ENCODE data around the gene ARID3C.

Gene ARID3C, protein sequence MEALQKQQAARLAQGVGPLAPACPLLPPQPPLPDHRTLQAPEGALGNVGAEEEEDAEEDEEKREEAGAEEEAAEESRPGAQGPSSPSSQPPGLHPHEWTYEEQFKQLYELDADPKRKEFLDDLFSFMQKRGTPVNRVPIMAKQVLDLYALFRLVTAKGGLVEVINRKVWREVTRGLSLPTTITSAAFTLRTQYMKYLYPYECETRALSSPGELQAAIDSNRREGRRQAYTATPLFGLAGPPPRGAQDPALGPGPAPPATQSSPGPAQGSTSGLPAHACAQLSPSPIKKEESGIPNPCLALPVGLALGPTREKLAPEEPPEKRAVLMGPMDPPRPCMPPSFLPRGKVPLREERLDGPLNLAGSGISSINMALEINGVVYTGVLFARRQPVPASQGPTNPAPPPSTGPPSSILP

DNA sequence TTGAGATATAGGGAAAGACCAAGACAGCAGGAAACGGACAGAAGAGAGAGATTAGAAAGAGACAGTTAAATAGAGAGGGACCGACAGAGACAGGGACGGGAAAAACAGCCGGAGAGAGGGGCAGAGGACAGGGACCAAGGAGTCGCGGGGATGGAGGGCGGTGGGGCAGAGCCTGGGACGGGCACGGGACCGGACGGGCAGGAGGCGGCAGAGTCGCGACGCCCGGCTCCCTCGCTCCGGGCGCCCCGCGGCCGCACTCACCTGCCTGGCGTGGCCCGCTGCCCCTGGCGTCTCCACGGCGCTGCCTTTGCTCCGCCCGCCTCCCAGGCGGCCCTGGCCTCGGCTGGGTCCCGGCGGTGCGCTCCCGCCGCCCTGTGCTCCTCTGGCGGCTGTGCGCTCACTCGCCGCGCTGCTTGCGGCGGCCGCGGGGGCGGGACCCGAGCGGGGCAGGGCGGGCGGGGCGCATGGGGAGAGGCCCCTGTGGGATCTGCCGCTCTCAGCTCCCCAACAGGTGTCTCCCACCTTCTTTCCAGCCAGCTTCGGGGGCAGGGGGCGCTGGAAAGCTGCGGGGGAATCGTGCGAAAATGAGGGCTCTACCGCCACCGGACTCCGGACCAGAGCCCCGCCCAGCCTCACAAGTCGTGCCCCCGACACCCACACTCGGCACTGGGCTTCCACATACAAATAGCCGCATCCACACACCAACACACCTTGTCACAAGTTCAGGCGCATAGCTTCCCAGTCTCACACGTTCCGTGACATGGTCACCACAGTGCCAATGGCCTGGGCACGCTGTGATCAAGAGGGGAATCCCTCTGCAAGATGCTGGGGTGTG, at the start of gene ARID3C:
Gene ARID3C (minus strand): TSS at position 411 of the 835 bp plus-strand sequence. CDS start 1,052 bp downstream, outside the sequence.
- peak; percentile 30 for DNase-seq

DNA sequence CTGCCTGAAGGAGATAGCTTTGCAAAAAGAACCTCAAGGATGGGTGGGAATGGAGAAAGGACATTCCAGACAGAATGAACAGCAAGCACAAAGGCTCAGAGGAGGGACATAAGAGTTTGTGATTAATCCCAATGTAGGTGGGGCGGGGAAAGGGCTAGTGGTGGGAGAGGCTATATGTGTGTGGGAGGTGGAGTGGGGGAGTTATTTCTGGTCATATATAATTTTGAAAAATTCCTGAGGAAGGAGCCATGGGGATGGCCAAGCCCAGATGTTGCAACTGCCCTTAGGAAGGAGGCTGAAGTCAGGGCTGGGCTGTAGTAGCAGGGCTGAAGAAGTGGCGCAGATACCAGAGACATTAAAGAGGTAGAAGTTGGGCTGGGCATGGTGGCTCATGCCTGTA, 47.0 kb upstream of the ARID3C start:
- no peak for DNase-seq

DNA sequence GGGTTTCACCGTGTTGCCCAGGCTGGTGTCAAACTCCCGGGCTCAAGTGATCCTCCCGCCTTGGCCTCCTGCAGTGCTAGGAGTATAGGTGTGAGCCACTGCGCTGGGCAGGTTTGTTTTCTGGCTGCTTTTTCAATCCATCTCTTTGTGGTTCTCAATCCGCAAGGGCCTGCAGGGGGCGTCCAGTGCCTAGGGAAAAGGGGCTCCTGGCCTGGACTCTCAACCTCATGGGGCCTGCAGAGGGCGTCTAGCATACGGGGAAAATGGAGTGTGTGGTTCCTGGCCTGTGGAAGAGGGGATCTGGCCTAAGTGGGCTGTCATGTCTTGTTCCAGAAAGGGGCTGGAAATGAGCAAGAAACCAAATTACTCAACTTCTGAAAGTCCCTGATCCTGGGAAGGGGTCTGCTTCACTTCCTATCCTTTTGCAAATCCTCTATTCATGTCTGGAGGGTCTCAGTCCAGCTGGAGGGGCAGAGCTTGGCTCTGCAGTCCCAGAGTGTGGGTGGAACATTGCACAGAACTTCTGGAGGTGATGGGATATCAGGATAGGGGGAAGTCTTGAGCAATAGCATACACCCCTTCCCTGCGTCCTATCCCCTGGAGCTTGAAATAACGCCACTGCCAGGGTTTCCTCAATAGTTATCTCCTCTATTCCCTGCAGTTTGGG, 46.3 kb upstream of the ARID3C start:
- peak; percentile 49 for DNase-seq

DNA sequence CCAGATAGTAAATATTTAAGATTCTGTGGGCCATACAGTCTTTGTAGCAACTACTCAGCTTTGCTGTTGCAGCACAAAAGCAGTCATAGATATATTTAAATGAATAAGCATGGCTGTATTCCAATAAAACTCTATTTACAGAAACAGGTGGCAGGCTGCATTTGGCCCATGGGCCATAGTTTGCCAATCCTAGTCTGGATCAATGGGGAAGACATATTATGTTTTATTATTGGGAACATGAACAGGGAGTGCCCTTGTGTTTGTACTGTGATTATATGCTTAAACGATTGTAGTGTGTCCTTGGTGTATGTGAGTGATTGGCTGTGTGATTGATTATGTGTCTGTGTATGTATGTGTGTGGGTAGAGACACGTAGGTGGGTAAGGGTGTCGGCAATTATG, 45.6 kb upstream of the ARID3C start:
- DNase-seq: no peak

DNA sequence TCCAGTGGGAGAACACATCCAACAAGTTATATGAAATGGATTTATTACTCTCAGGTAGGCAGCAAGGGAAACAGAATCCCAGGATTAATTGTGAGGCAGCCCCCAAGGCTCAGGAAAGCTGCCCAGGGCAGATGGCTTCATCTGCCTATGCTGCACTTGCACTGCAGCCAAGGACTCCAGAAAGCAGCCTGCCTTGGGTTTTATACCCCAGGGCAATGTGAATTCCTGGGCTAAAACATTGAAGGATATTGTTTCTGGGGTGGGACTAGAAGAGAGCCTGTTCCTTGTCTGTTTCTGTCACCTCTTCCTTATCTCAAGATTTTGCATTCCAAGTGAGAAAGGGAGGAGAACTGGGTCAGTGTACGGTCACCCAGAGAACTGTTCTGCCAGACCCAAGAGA, 42.4 kb upstream of the ARID3C start:
- DNase-seq: no peak

DNA sequence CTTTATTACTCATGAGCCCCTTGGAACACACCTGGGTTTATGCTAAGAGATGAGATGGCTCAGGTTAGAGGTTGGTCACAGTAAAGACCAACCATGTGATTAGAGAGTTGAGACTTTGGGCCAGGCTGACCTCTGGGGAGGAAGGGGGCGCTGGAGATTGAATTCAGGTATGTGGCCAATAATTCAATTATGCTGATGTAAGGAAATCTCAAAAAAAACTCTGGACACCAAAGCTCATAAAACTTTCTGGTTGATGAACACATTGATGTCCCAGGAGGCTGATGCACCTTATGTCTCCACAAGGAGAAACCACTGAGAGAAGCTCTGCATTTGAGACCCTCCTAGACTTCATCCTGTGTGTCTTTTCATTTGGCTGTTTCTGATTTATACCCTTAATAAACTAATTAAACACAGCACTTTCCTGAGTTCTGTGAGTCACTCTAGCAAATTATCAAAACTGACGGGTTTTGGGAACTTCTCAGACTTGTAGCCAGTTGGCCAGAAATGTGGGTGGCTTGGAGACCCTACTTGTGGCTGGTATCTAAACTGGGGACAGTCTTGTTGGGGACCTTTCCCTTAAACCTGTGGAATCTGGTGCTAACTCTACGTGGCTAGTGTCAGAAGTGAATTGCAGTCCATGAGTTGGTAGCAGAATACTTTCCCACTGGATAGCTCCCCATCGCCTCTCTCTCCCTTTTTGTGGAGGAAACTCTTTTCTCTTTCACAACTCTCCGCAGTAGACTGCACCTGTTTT, 41.1 kb upstream of the ARID3C start:
- DNase-seq: no peak

DNA sequence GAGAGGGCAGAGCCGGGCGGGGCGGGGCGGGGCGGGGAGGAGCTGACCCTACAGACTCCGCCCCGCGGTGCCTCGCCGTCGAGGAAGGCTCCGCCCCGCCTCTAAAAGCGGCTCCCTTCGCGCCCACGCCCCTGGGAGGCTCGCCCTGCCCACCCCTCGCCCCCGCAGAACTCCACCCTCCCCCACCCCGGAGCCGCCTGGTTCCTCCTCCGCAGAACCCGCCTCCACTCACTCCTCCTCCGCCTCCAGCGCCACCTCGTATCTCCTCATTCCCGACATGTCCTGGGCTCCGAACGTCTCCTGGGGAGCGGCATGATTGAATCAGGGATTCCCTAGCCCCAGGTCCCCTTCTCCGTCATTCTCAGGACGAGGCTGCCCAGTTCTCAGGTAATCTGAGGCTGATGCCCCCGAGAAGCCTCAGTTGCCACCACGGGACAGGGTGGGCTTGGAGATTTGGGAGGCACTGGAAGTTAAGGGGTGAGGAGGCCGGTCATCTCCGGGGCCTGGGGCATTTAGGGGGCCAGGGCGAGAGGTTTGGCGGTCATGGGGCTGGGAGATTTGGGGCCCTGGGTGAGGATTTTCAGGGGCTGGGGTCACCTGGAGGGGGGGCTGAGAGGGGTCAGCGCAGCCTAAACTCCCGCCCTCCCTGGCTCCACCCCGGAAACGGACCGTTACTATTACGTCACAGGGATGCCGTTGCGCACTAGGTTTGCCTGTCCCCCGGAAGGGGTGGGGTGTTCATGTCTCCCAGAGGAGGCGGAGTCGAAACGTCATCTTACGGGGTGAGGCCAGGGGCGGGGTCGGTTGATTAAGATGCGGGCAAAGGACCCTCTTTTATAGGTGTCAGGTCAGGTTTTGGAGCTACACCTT, 36.8 kb upstream of the ARID3C start:
- DNase-seq: peak; percentile 94

DNA sequence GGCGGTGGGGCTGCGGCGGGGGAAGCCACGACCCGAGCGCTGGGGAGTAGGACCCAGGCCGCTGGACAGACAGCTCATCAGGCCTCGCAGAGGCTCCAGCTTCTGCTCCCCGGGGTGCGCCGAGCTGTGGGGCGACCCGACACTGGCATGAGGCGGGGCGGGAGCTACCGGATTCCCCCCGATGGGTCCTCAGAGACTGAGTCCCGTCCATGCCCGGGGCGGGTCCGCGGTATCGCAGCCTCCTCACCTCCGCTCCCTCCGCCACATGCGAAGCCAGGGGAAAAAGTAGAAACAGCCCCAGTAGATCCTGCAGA, 36.2 kb upstream of the ARID3C start:
- DNase-seq: no peak

DNA sequence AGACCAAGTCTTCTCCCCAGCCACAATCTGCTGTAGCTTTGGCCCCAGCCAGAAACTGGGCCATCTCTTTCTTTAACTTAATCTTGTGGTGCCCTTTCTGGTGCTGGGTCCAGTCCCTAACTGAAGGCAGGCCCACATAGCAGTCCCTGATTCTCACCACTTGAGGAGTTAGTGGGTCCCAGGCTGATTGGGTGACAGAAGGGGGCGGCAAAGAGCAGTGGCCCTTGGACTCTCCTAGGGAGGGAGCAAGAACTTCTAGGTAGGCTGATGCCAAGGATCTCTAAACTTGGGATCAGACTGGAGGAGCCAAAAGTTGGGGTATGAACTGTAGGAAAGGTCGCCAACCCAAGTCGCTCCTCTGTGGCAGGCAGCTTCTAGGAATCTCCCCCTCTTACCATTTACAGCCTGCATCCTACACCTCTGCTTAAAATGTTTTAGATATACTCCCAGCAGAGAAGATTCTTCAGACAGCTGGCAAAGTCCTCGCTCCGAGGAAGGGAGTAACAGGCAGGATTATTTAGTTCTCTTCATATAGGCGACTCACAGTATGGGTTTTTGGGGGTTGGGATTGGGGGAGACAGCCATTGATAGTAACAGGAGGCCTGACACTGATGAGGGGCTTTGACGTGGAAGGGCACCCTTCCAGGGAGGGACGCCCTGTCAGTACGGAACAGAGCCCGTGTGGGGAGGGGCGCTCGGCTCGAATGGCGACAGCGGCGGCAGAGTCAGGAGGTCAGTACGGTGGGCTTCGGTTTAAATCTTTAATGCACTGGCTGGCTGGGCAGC, 35.6 kb upstream of the ARID3C start:
- peak; percentile 73 for DNase-seq

DNA sequence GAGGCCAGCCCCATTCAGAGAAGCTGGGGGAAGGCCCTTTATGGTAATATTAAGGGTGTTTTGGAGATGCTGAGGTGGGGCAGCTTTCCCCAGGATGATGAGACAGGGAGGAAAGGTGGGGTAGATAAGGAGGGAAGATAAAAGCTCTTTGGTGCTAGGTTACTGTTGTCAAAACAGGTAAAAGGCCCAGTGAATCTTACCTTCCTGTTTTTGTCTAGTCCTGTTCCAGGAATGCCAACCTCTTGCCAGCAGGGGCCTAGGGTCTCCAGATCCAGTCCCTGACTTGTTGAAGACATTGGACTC, 34.4 kb upstream of the ARID3C start:
- peak; percentile 64 for DNase-seq

DNA sequence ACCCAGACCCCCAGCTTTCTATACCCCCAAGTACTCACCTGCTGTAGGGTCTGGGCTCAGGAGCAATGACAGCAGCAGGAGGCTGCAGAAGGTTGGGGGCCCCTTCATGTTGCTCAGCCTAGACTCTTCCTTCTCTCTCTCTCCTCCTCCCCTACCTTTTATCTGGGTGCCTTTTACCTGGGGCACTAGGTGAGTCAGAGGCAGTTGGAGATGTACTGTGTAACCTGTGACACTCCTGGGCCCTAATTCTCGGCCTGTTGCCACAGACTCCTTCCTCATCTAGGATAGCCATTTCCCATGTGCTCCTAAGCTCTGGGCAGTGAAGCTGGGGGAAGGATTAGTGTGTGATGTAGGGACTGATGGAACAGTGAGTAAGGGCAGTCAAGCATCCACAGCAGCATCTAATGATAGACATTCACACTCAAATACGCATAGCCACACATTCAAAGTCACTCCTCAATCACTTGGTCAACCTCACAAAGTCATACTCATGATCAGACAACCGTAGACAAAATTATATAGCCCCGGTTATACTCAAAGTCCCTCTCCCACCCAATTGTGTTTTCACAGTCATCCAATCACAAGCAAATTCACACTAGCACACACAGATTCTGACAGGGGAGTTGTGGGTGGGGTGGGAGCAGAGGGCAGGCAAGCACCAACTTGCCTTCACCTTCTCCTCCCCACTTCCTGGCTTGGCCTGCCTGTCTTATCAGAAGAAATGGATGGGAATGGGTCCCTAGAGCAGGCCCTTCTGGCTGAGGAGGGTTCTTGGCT, 33.8 kb upstream of the ARID3C start, which contains the start of gene CCL27:
Gene CCL27 (minus strand): TSS at position 132 of the 777 bp plus-strand sequence. CDS start 24 bp downstream, at position 108.
- no peak for DNase-seq

DNA sequence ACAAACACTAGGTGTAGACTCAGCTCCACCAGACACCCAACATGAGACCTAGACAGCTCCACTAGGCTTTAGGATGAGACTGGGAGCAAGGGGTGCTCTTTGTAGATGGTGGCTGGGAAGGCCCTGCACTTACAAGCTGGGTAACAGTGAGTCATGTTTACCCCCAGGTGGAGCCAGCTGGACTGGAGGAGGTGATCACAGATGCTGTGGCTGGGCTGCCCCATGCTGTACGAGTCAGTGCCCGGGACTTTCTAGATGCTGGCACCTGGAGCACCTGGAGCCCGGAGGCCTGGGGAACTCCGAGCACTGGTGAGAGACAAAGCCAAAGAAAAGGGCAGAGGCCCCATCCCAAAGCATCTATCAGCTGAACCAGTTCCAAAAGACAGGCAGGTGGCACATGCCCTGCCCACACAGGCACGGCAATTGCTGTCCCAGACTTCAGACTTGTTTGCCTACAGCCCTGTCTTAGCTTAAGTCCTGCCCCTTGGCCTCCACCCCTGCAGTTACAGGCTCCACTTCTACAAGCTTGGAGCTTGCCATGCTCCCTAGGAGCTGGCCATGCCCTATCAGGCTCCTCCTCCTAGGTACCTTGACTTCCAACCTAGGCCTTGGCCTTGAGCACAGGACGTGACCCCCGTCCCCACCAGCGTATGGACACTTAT, 30.9 kb upstream of the ARID3C start:
- DNase-seq: no peak

DNA sequence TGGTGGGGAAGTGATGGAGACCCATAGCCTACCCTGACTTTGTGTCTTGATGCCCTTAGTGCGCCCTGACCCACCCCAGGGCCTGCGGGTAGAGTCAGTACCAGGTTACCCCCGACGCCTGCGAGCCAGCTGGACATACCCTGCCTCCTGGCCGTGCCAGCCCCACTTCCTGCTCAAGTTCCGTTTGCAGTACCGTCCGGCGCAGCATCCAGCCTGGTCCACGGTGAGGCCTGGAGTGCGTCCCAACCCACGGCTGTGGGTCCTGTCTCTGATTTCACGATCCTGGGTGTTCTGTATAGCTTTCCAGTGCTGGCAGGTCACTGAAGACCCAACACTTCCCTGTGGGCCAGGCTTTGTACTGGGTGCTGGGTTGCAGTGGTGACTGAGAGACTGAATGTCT, 29.6 kb upstream of the ARID3C start:
- DNase-seq: no peak

DNA sequence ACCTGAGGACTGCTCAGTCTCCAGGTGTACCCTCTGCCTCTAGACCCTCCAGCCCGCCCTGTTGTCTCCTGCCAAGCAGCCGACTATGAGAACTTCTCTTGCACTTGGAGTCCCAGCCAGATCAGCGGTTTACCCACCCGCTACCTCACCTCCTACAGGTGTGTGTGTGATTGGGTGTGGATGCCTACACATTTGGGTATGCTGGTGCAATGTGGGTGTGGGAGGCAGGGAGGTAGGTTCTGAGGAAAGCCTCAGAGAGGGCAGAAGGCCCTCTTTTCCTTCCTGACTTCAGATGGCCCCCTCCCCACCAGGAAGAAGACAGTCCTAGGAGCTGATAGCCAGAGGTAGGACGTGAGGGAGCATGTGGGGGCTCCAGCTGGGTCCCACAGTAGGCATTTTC, 28.1 kb upstream of the ARID3C start:
- DNase-seq: no peak

DNA sequence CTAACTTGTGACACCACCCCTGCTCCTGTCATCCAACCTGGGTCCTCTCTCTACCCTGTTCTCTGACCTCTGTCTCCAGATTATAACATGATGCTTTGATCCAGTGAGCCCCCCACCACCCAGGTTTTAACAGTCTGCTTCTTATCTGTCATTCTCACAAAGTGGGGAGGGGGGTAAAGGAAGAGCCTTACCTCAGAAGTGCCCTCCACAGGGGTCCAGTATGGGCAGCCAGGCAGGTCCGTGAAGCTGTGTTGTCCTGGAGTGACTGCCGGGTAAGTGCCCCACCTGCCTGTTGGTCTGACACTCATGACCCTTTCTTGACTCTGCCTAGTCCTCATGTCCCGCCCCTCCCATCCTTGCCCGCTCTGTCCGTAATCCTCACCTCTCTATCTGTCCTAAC, 26.5 kb upstream of the ARID3C start:
- no peak for DNase-seq

DNA sequence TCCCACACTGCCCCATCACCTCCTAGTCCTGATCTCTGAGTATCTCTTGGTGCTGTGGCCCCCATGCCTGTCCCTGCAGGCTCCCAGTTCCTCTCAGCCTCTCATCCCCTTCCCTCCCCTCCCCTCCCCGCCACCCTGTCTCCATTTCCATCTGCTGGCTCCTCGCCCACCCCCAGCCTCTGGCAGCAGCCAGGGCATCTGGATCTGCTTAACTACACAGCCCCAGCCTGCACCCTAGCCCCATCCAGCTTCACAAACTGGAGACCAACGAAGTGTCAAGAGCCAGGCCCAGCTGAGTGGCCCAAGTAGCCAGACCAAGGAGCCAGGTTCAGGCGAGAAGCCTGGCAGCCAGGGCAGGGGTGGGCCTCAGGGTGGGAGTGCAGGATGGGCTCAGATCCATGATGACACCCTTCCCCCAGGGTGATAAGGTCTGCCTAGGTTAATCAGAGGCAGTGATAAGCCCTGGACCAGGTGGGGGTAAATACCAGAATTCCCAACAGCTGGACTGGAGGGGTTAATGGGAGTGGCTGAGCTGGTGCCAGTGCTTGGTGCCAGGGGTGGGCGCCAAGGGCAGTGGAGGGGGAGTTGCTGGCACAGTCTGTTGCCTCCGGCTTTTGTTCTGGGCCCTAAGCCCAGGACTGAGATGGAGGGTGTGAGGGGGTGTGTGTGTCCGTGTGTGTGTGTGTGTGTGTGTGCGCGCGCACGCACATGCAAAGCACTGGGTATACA, 25.6 kb upstream of the ARID3C start:
- no peak for DNase-seq

DNA sequence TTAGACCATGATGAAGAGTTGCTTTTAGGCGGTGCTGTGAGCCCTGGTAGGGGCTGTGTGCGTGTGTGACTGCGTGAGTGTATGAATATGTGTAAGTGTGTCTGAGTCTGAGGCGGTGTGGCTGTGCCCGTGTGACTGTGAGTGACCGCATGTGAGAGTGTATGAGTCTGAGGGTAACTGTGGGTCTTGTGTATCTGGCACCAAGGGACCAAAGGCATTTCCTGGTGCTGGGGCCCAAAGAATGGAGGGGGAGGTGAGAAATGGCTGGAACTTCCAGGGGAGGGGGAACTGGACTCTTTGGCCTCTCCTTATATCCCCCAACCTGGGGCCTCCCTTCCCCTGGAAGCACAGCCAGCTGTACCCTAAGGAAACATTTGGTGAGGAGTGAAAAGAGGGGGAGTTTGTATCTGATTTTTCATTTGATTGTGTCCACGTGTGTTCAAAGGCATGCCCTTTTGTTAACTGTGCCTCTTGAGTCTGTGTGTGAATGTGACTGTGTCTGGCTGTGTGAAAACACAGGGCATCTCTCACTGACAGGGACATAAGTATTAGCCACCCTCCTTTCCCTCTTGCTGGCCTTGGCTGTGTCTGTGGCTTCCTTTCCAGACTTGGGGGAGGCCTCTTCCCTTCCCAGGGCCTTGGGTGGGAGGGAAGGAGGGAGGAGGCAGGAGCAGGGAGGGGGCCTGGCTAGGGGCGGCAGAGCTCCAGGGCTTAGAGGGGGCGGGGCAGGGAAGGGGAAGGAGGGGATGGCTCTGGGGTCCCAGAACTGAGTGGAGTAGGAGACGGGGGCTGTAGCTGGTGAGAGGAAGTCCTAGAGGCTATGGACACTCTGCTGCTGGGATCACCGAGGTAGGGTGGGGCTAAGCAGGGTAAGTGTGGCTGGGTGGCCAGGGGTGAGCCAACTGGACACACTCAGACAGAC, 24.5 kb upstream of the ARID3C start:
- DNase-seq: no peak

DNA sequence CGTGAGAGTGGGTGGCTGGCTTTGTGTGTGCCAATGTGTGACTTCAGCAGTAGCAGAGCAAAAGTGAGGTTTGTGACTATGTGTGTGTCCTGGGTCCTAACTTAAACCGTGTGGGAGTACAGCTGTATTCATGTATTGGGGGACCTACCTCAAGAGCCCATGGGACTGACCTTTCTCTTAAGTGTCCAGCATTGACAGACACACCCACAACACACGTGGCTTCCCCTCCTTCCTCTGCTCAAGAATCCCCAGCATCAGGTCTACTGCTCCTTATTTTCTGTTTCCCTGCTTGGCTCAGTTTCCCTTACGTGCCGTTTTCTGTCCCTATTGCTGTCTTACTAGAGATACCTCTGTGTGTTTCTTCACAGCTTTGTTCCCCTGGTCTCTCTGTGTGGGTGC, 23.7 kb upstream of the ARID3C start:
- DNase-seq: no peak
